RWPE2 (cell line): ENCODE data around the gene GNL1.
A peak's percentile ranks its signal among the peaks of the same experiment; 100 is the strongest.

Experiments used
- ATAC-seq: fragments of 200-7000 bp; cut with Tn5 transposase; 3 replicates; pipeline ENCODE4 v1.9.1; 2021; ENCODE audit warnings: low read depth
- DNase-seq: peaks from one replicate; pipeline ENCODE4 v3.0.0-alpha.2; 2020; ENCODE audit warnings: low spot score
- H3K27ac ChIP-seq: fragments of 450-650 bp; 2 replicates; pipeline ENCODE4 v1.5.1; 2017; ENCODE audit warnings: mild to moderate bottlenecking; ENCODE audit not compliant: poor library complexity, severe bottlenecking
- H3K27me3 ChIP-seq: fragments of 250-450 bp; sonication (Bioruptor Pico); 2 replicates; pipeline ENCODE4 v1.5.1; 2021; ENCODE audit warnings: mild to moderate bottlenecking, moderate library complexity; ENCODE audit not compliant: insufficient read depth, poor library complexity, severe bottlenecking
- H3K36me3 ChIP-seq: fragments of 250-450 bp; sonication (Bioruptor Pico); 2 replicates; pipeline ENCODE4 v1.5.1; 2020; ENCODE audit warnings: low read depth, mild to moderate bottlenecking, moderate library complexity
- H3K4me1 ChIP-seq: fragments of 250-450 bp; sonication (Bioruptor Pico); 2 replicates; pipeline ENCODE4 v1.5.1; 2021; ENCODE audit warnings: mild to moderate bottlenecking, moderate library complexity; ENCODE audit not compliant: insufficient read depth, poor library complexity, severe bottlenecking
- H3K4me3 ChIP-seq: fragments of 250-450 bp; sonication (Bioruptor Pico); 2 replicates; pipeline ENCODE4 v1.5.1; 2021; ENCODE audit warnings: mild to moderate bottlenecking, moderate library complexity; ENCODE audit not compliant: severe bottlenecking
- H3K9me3 ChIP-seq: fragments of 250-450 bp; sonication (Bioruptor Pico); 2 replicates; pipeline ENCODE4 v1.5.1; 2021; ENCODE audit warnings: mild to moderate bottlenecking, moderate library complexity; ENCODE audit not compliant: severe bottlenecking
- TF ChIP-seq, protein P1 (sequence below): fragments of 450-650 bp; IDR thresholded peaks from one replicate; pipeline ENCODE4 v1.5.1; 2017; ENCODE audit warnings: mild to moderate bottlenecking, moderate library complexity; ENCODE audit not compliant: poor library complexity, severe bottlenecking

GNL1 gene

DNA sequence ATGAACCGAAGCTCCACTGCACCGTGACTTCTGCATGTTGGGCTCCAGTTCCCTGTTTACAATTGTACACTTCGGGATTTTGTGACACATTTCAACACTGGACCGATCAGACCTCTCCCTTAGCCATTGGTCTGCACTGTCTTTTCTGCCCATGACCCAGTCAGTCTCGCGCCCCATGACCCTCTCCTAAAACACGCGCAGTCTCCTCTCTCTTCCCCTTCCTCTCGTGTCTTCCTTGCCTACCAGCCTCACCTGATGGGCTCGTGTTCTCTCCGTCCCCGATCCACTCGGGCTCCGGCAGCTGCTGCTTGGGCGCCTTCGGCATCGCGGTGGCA is 14.4 kb upstream of the GNL1 start:
- Histone ChIP-seq H3K27me3 (no peaks in the 10 kb centered on the region), H3K27ac (no peak overlapping the region), H3K36me3 (peaks cover 25% of the 10 kb centered on the region), H3K9me3 (no peaks in the 10 kb centered on the region), H3K4me1 (peaks cover 15% of the 10 kb centered on the region), H3K4me3 (peak overlapping the region; percentile 72)
- DNase-seq = no peak
- TF ChIP-seq, protein P1, sequence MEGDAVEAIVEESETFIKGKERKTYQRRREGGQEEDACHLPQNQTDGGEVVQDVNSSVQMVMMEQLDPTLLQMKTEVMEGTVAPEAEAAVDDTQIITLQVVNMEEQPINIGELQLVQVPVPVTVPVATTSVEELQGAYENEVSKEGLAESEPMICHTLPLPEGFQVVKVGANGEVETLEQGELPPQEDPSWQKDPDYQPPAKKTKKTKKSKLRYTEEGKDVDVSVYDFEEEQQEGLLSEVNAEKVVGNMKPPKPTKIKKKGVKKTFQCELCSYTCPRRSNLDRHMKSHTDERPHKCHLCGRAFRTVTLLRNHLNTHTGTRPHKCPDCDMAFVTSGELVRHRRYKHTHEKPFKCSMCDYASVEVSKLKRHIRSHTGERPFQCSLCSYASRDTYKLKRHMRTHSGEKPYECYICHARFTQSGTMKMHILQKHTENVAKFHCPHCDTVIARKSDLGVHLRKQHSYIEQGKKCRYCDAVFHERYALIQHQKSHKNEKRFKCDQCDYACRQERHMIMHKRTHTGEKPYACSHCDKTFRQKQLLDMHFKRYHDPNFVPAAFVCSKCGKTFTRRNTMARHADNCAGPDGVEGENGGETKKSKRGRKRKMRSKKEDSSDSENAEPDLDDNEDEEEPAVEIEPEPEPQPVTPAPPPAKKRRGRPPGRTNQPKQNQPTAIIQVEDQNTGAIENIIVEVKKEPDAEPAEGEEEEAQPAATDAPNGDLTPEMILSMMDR = no peak
- ATAC-seq = peak; percentile 4; the same call in 1 of the 3 replicates

DNA sequence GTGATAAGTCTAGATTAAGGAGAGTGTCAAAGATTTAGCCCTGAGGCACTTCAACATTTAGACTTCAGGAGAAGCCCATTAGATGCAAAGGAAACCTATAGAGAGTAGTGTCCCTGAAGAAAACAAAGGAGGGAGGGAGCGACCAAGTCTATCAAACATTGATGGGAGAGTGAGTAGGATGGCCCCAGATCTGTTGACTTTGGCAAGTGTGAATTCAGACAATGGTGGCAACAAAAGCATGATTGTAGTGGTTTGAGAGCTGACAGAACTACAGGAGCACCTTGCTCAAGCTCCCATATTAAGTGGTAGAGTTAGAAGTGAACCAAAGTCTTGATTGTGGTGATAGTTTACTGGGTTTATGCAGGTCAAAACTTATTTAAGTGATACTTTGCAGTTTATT is 14.0 kb upstream of the GNL1 start:
- TF ChIP-seq, protein P1 = no peak
- peak overlapping the region; percentile 72 for H3K4me3 ChIP-seq
- DNase-seq (no peak), ATAC-seq (no peak)
- H3K27ac ChIP-seq = no peak overlapping the region
- peaks cover 21% of the 10 kb centered on the region for H3K36me3 ChIP-seq
- H3K9me3 ChIP-seq = no peaks in the 10 kb centered on the region
- H3K27me3 ChIP-seq = no peaks in the 10 kb centered on the region
- peaks cover 15% of the 10 kb centered on the region for H3K4me1 ChIP-seq

DNA sequence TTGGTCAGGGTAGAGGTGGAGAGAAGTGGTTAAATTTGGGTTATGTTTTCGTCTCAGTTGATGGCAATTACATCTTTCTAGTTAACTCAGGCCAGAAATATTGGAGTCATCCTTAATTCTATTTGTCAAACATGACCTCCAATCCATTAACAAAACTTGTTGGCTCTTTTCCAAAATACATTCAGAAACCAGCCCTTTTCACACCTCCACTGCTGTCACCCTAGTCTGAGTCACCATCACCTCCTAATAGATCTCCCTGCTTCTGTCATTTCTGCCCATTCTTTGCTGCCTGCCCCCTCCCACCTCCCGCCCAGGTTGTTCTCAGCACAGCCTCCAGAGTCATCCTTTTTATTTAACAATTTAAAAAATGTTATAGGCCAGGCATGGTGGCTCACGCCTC is 12.0 kb upstream of the GNL1 start:
- ATAC-seq (no peak), DNase-seq (no peak)
- TF ChIP-seq, protein P1 = no peak
- Histone ChIP-seq H3K27ac (no peak overlapping the region), H3K9me3 (no peaks in the 10 kb centered on the region), H3K4me1 (peaks cover 15% of the 10 kb centered on the region), H3K4me3 (no peak overlapping the region), H3K27me3 (no peaks in the 10 kb centered on the region), H3K36me3 (peaks cover 9% of the 10 kb centered on the region; the same call in 1 of the 2 replicates)

DNA sequence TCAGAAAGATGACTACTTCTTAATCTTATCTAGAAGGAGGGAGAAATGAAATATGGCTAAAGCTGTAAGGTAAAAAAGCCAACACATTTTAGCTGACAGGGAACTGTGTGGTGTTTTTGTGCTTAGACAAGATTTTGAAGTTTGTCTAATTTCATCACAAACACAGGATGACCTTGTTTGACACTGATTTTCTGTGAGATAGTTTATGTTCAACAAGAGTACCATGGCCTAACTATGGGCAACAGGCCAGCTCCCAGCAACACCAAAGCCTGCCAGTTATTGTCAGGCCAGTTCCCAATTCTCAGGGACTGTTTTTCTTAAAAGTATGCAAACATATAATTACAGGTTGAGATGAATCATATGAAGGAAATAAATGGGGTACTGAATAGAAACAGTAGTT is 9.5 kb upstream of the GNL1 start:
- Histone ChIP-seq H3K4me1 (peaks cover 4% of the 10 kb centered on the region), H3K27me3 (no peaks in the 10 kb centered on the region), H3K4me3 (no peak overlapping the region), H3K27ac (no peak overlapping the region), H3K9me3 (no peaks in the 10 kb centered on the region), H3K36me3 (peaks cover 10% of the 10 kb centered on the region; the same call in 1 of the 2 replicates)
- ATAC-seq = no peak
- DNase-seq = no peak
- TF ChIP-seq, protein P1 = no peak

DNA sequence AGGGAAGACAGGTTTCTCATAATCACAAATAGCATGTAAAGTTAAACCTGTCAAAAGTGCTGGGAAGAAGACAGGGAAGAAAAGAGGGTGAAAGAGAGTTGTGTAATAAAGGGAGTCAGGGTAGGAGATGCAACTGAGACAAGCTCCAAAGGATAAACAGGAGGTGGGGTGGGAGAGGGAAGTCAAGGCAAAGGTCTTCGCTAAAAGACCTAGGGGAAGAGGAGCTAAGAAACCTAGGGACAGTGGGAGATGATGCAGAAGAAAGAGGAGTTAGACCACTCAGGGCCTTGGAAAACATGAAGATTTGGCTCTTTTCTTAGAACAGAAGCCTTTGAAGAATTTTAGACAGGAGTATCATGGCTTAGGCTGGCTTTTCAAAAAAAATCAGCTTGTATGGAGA is 7.8 kb upstream of the GNL1 start:
- H3K36me3 ChIP-seq = peaks cover 21% of the 10 kb centered on the region
- H3K4me3 ChIP-seq = no peak overlapping the region
- DNase-seq = no peak
- no peaks in the 10 kb centered on the region for H3K9me3 ChIP-seq
- ATAC-seq = no peak
- no peaks in the 10 kb centered on the region for H3K27me3 ChIP-seq
- no peak overlapping the region for H3K27ac ChIP-seq
- H3K4me1 ChIP-seq = no peaks in the 10 kb centered on the region
- TF ChIP-seq, protein P1 = no peak
